ENCODE data around the gene PLA2G7. TPM values are rescaled to one million over a fixed set of nuclear protein-coding genes. Genes with fewer than 3 reads are reported as not detected.
"Not testable (repeated sequence)": the region's sequence is repeated elsewhere in the genome, so short reads cannot be mapped to it uniquely, and the experiment has no call there.

Gene PLA2G7
- total RNA-seq, 2 donors from 2014 or later = 0.27 to 0.56 TPM

GRCh38 chr6:46776070-46776712, 41.0 kb upstream of the PLA2G7 start:
- no peaks in the 10 kb centered on the region for H3K27me3 ChIP-seq (replicated peaks; ENCODE audit: insufficient read depth)
- DNase-seq (ENCODE audit: low spot score) (no peak), ATAC-seq (ENCODE audit: insufficient number of reproducible peaks, low FRiP score, low read depth) (no peak)
- no peaks in the 10 kb centered on the region for H3K36me3 ChIP-seq
- no peaks in the 10 kb centered on the region for H3K9me3 ChIP-seq
- TF ChIP-seq, protein P1, sequence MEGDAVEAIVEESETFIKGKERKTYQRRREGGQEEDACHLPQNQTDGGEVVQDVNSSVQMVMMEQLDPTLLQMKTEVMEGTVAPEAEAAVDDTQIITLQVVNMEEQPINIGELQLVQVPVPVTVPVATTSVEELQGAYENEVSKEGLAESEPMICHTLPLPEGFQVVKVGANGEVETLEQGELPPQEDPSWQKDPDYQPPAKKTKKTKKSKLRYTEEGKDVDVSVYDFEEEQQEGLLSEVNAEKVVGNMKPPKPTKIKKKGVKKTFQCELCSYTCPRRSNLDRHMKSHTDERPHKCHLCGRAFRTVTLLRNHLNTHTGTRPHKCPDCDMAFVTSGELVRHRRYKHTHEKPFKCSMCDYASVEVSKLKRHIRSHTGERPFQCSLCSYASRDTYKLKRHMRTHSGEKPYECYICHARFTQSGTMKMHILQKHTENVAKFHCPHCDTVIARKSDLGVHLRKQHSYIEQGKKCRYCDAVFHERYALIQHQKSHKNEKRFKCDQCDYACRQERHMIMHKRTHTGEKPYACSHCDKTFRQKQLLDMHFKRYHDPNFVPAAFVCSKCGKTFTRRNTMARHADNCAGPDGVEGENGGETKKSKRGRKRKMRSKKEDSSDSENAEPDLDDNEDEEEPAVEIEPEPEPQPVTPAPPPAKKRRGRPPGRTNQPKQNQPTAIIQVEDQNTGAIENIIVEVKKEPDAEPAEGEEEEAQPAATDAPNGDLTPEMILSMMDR (IDR thresholded peaks at IDR 0.05) = no peak
- H3K4me1 ChIP-seq (ENCODE audit: control insufficient read depth in 1 of 2, low read depth in 2 of 2) = no peaks in the 10 kb centered on the region
- H3K27ac ChIP-seq = no peak overlapping the region
- no peak overlapping the region for H3K4me3 ChIP-seq

- not testable (repeated sequence) for H3K27ac ChIP-seq; ATAC-seq (ENCODE audit: insufficient number of reproducible peaks, low FRiP score, low read depth); DNase-seq (ENCODE audit: low spot score); H3K36me3 ChIP-seq; H3K9me3 ChIP-seq; H3K4me3 ChIP-seq; H3K27me3 ChIP-seq (replicated peaks; ENCODE audit: insufficient read depth); H3K4me1 ChIP-seq (ENCODE audit: control insufficient read depth in 1 of 2, low read depth in 2 of 2)
These were observed 39.6 kb upstream of the PLA2G7 start for GRCh38 chr6:46774736-46775135.

DNA sequence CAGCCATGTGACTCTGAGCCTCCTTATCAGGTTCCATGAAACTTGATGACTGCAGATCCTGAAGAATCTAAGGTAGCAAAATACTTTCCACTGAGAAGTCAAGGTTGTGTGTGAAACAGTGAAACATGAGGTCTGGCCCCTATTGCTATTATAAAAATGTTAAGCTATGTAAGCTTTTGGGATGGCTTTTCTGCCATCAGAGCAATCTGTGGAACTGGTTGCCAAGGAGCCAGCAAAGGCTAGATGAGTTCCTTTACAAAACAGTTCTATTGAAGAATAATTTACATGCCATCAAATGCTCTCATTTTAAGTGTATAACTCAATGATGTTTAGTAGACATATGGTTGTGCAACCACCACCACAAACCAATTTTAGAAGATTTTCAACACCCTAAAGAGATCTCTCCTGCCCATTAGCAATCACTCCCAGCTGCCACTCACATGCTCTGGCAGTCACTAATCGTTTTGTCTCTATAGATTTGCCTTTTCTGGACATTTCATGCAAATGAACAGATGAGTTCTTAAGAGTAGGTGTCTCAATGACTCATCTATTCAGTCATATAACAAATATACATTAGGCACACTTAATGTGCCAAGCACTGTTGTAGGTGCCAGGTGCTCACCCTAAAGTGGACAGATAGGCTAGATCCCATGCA, 38.2 kb upstream of the PLA2G7 start:
- no peaks in the 10 kb centered on the region for H3K4me1 ChIP-seq (ENCODE audit: control insufficient read depth in 1 of 2, low read depth in 2 of 2)
- no peaks in the 10 kb centered on the region for H3K9me3 ChIP-seq
- H3K36me3 ChIP-seq = no peaks in the 10 kb centered on the region
- H3K27ac ChIP-seq = no peak overlapping the region
- DNase-seq (ENCODE audit: low spot score) = no peak
- no peak overlapping the region for H3K4me3 ChIP-seq
- no peaks in the 10 kb centered on the region for H3K27me3 ChIP-seq (replicated peaks; ENCODE audit: insufficient read depth)
- ATAC-seq (ENCODE audit: insufficient number of reproducible peaks, low FRiP score, low read depth) = no peak
- TF ChIP-seq, protein P1 (IDR thresholded peaks at IDR 0.05) = no peak

DNA sequence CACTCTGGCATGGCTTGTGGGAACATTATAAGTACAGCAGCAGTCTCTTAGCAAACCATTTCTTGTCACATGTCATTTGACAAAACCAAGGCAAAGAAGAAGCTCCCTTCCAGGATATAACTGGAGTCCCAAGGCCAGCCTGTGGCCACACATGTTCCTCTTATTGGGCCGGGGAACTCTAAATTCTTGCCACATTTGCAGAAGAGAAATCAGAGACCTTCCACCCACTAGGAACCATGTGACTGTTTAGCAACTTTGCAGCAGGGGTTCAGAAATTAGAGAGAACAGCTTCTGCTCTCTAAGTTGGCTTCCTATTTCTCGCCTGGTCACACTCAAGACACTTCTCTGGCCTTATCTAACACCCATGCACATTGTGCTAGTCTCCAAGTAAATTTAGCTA, 37.6 kb upstream of the PLA2G7 start:
- no peak overlapping the region for H3K27ac ChIP-seq
- DNase-seq (ENCODE audit: low spot score) (no peak), ATAC-seq (ENCODE audit: insufficient number of reproducible peaks, low FRiP score, low read depth) (no peak)
- no peak overlapping the region for H3K4me3 ChIP-seq
- no peaks in the 10 kb centered on the region for H3K36me3 ChIP-seq
- H3K27me3 ChIP-seq (replicated peaks; ENCODE audit: insufficient read depth) = no peaks in the 10 kb centered on the region
- TF ChIP-seq, protein P1 (IDR thresholded peaks at IDR 0.05) = no peak
- no peaks in the 10 kb centered on the region for H3K9me3 ChIP-seq
- no peaks in the 10 kb centered on the region for H3K4me1 ChIP-seq (ENCODE audit: control insufficient read depth in 1 of 2, low read depth in 2 of 2)

- Histone ChIP-seq H3K9me3 (no peaks in the 10 kb centered on the region), H3K27ac (peak overlapping the region in 1 of 2 donors; percentile 38), H3K4me1 (ENCODE audit: control insufficient read depth in 1 of 2, low read depth in 2 of 2) (no peaks in the 10 kb centered on the region), H3K4me3 (no peak overlapping the region), H3K36me3 (no peaks in the 10 kb centered on the region), H3K27me3 (replicated peaks; ENCODE audit: insufficient read depth) (no peaks in the 10 kb centered on the region)
- DNase-seq (ENCODE audit: low spot score) (no peak), ATAC-seq (ENCODE audit: insufficient number of reproducible peaks, low FRiP score, low read depth) (no peak)
- TF ChIP-seq, protein P1 (IDR thresholded peaks at IDR 0.05) = no peak
These were observed 36.8 kb upstream of the PLA2G7 start for GRCh38 chr6:46772016-46772415.
